Measurements from ENCODE around the gene TRIM8. TPM values are rescaled to one million over a fixed set of nuclear protein-coding genes. Genes with fewer than 3 reads are reported as not detected.
A peak's percentile ranks its signal among the peaks of the same experiment; 100 is the strongest.

Gene TRIM8
- total and polyA plus RNA-seq, 9 of the 15 experiments (the other 6 are each of a cell fraction or from before 2014, with no cell fraction given), result 1.7 to 26.0 (median 9.1) TPM

- TF ChIP-seq ARID4B (CRISPR knock-in tag; IDR thresholded peaks at IDR 0.05), result no peak
- peak; percentile 31 to 55 for TF ChIP-seq FOXK2 (conservative IDR thresholded peaks at IDR 0.05 in 1 of 2, IDR thresholded peaks at IDR 0.05 in 1 of 2; ENCODE audit: low read depth in 2 of 2)
- no peak for TF ChIP-seq ZKSCAN1 (IDR thresholded peaks at IDR 0.05; ENCODE audit: low read depth, low read length)
- no peak for TF ChIP-seq PURB (CRISPR knock-in tag; IDR thresholded peaks at IDR 0.05; ENCODE audit: low read depth)
- no peak for TF ChIP-seq ZNF436 (CRISPR knock-in tag; IDR thresholded peaks at IDR 0.05)
- TF ChIP-seq ZNF511 (CRISPR knock-in tag; IDR thresholded peaks at IDR 0.05), result no peak
- 0 out of 2 replicates have a peak, but pooled peaks have one; percentile 13 for TF ChIP-seq TAL1 (IDR thresholded peaks at IDR 0.05)
- TF ChIP-seq ETV5 (CRISPR knock-in tag; IDR thresholded peaks at IDR 0.05; ENCODE audit: low read depth), result peak; percentile 38; the same call in 1 of the 2 replicates
- no peak for TF ChIP-seq MGA (IDR thresholded peaks at IDR 0.05)
- no peak for TF ChIP-seq CCNT2 (IDR thresholded peaks at IDR 0.05; ENCODE audit: borderline replicate concordance, extremely low read depth, insufficient read length, low read depth, low read length)
These were observed 1.7 kb downstream of the TRIM8 start (continued) for GRCh38 chr10:102645741-102646609.
